Activated CD4-positive, alpha-beta T cell treated with anti-CD3 and anti-CD28 coated beads, Interleukin-10, Interleukin-2, amounts not matched to agents 100 ng/mL and 50 ng/mL, durations not matched to agents 16 hours and 8 hours (primary cell): Measurements from ENCODE around the gene CAVIN1.
"Not testable (repeated sequence)": the region's sequence is repeated elsewhere in the genome, so short reads cannot be mapped to it uniquely, and the experiment has no call there.

Experiments used
- DNase-seq: peaks from one replicate; pipeline ENCODE4 v3.0.0-alpha.2; 2020

Gene CAVIN1

DNA sequence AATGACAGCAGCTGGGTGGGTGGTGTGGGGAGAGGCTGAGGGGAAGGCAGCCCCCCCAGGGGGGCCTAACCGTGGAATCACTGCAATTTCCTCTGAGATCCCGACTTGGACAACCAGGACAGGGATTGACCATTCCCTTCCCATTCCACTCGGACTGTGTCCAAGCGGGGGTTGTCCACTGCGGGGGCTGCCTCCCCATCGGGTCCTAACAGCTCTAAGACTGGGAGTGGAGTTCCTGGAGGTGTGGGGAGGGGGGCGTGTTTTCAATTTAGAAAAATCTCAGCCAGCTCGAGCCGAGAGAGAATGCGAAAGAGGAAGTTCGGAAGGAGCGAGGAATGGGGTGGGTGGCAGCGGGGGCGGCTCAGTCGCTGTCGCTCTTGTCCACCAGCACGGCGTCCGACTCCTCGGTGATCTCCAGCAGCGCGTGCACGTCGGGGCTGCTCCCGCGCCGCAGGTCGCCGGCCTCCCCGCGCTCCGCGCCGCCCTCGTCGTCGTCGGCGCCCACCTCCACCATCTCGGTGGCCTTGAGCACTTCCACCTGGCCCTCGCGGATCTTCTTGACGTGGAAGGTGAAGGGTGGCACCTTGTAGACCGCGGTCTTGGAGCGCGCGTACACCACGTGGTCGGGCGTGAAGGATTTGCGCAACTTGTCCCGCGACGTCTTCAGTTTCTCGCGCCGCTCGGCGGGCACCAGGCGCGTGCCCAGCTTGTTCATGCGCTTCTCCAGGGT is 18.6 kb downstream of the CAVIN1 start:
- no peak for DNase-seq

DNA sequence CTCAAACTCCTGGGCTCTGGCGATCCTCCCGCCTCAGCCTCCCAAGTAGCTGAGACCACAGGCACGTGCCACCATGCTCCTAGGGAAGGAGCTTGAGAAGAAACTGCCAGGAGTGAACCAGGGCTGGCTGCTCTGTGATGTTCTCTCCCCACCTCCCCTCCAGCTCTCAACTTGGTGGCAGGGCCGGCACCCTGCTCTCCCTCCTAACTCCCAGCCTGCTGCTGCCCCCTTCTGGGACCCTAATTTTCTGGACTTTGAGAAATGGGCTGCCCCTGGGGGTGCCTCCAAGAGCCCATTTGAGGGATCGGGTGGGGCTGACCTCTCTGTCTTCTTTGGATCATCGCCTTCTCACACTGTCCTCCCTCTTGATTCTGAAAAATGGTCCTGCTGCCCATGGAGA is 19.9 kb downstream of the CAVIN1 start:
- DNase-seq: peak; percentile 48

DNA sequence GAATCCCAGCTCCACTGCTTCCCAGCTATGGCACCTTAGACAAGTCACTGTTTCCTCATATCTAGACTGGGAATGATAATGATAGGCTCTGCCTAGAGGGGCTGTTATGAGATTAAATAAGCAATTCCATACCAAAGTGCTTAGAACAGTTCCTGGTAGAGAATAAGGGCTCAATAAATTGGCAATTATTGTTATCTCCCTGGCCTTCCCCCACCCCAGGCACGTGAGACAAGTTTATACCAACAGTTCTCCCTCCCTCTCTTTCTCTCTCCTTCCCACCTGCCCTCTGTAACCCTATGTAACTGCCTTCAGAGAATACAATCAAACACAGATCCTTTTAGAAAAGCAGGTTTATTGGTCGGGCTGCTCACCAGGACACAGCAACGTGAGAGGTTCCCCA is 20.9 kb downstream of the CAVIN1 start:
- no peak for DNase-seq

DNA sequence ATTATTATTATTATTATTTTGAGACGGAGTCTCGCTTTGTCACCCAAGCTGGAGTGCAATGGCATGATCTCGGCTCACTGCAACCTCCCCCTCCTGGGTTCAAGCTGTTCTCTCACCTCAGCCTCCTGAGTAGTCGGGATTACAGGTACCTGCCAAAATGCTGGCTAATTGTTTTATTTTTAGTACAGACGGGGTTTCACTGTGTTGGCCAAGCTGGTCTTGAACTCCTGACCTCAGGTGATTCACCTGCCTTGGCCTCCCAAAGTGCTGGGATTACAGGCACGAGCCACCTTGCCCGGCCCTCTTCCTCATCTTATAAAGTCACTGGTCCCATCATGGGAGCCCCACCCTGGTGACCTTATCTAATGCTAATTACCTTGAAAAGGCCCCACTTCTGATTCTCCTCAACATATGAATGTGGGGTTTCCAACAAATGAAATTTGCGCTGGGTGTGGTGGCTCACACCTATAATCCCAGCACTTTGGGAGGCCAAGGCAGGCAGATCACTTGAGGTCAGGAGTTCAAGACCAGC is 22.1 kb downstream of the CAVIN1 start:
- not testable (repeated sequence) for DNase-seq

DNA sequence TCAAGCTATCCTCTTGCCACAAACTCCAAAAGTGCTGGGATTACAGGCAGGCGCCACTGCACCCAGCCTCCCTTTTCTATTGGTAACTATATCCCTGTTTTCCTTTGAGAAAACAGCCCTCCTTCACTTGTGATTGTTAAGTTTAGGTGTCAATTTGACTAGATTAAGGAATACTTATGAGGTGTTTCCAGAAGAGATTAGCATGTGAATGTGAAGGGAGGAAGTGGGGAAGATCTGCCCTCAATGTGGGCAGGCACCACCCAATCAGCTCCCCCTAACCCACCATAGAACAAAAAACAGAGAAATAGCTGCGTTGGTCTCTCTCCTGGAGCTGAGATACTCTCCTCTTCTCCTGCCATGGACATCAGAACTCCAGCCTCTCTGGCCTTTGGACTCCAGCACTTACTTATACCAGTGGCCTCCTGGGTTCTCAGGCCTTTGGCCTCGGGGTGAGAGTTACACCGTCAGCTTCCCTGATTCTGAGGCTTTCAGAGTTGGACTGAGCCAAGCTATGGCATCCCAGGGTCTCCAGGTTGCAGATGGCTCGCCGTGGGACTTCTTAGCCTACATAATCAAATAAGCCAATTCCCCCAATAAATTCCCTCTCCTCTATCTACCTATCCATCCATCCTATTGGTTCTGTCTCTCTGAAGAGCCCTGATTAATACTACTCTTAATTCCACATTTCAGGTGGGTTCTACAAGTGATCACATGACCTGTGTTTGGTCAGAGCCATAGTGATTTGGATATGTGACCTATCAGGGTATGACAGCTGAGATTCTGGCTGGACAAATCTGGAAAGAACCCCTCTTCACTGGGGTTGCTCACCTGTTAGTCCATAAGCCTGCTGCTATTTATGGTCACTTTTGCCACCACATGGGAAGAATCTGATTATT is 22.9 kb downstream of the CAVIN1 start:
- no peak for DNase-seq

DNA sequence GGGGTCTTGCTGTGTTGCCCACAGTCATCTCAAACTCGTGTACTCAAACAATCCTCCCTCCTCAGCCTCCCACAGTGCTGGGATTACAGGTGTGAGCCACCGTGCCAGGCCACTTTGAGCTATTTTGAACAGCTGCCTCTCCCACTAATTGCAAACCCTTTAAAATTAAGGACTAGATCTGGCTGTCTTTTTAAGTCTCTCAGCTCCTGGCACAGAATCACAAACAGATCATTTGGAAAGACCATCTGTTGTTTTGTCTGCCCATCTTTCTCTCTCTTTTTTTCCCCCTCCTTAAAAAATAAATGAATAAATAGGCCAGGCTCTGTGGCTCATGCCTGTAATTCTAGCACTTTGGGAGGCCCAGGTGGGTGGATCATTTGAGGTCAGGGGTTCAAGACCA is 23.9 kb downstream of the CAVIN1 start:
- no peak for DNase-seq

DNA sequence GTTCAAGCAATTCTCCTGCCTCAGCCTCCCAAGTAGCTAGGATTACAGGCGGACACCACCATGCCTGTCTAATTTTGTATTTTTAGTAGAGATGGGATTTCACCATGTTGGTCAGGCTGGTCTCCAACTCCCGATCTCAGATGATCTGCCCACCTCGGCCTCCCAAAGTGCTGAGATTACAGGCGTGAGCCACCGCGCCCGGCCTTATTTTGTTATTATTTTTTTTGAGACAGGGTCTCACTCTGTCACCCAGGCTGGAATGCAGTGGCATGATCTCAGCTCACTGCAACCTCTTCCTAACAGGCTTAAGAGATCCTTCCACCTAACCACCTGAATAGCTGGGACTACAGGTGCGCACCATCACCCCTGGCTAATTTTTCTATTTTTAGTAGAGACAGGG is 27.5 kb downstream of the CAVIN1 start:
- not testable (repeated sequence) for DNase-seq

DNA sequence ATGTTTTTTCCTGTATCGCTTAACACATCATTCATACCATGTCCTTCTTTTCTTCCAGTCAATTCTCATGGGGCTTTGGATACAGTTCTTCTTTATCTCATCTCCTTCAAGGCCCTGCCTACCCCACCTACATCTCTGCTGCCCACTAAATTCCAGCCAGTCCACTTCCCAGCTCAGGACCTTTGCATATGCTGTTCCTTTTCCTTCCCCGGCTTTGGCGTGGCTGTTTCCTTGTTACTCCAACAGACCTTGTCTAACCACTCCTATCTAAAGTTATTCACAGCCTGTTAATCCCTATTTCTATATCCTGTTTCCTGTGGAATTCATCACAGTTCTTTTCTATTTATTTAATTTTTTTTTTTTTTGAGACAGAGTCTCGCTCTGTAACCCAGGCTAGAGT is 28.2 kb downstream of the CAVIN1 start:
- no peak for DNase-seq

DNA sequence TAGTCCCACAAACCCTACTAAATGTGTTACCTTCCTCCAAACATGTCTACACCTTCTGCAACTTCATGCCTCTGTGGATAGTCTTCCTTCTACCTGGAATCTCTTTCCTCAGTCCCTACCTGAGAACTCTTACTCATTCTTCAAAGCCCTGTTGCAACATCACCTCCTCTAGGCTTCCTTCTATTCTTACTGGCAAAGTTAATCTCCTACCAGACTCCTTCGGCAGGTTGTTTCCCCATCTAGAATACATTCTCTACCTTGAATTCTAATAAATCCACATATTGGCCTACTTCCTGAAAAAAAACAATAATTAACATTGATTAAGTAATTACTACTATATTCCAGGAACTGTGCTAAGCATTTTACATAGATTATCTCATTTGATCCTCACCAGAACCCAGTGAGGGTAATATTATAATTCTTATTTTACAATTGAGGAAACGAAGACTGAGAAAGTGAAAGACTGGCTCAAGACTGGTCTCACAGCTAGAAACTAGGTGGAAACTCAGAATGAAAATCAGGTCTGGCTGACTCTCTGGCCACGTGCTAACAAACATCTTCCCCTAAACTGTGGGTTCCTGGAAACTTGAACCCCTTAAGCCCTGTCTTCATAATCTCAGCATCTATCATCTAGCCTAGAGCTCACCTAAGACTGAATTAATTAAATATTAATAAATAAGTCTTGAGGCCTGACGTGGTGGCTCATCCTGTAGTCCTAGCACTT is 30.2 kb downstream of the CAVIN1 start:
- peak; percentile 56 for DNase-seq

DNA sequence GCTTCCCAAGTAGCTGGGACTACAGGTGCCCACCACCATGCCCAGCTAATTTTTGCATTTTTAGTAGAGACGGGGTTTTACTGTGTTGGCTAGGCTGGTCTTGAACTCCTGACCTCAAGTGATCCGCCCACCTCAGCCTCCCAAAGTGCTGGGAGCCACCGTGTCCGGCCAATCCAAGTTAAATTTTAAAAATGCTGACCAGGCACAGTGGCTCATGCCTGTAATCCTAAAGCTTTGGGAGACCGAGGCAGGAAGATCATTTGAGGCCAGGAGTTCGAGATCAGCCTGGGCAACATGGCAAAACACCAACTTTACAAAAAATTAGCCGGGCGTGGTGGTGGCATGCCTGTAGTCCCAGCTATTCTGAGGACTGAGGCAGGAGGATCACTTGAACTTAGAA is 31.6 kb downstream of the CAVIN1 start:
- not testable (repeated sequence) for DNase-seq

DNA sequence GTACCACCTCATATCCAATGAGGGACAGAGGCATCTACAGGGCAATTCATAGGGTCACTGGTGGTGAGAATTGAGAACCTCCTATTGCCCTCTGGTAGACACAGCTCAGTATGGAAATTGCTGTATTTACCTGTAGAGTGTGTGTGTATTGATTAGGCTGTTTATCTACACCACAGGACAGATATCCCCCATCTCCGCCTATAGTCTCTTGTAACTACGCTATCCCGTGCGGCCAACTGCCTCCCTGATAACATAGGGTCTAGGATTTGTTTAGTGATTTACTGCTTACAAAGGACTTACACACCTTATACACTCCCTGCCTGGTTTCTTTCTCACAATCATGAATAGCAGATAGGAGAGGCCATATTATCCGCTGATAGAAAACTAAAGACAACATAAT is 33.2 kb downstream of the CAVIN1 start:
- DNase-seq: no peak

DNA sequence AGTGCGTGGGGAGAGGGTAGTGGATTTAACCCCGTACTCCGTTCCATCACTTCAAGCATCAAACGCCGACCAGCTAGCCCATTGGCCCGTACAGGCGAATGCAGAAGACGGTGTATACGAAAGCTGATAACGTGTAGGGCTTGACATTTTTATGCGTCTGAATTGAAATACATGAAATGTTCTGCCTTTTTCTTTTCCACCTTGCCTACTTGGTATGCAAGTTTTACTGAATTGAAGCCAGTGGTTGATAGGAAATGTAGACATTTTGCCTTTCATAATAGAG is 34.0 kb downstream of the CAVIN1 start:
- no peak for DNase-seq

DNA sequence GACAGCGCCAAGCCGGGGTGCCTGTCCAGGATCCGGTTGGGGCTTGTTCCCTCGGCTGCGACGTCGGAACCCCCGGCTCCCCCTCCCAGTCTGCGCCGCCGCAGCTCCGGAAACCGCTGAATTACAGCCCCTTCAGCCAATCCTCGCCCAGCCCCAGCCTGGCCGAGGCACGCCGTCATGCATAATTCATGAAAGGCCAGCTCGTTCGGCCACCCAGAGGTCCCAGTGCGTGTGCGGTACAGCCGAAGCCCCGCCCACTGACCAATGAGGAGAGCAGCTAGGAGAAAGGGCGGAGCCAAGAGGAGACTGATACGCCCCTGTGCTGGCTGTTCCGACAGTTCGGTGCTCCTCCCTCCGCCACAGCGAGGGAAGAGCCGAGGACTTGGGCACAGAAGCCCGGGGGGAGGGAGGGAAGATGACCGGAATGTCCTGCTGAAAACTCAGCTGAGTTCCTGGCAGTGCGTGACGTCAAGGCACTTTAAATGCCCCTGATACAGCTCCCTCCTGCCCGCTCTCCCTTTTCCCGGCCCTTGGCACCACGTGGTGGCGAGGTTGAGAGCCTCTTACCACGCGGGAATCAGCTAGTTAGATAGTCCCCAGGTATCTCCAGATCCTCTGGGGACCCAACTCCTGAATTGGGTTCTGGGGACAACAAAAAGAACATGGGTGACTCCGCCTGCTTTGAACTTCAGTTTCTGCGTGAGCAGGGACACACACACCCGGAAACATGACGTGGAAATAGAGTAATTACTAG is 34.5 kb downstream of the CAVIN1 start, which contains the start of gene STAT3:
Gene STAT3 (minus strand): TSS at position 62 of the 754 bp plus-strand sequence. CDS start 39,926 bp downstream, outside the sequence.
- DNase-seq: peak; percentile 100

DNA sequence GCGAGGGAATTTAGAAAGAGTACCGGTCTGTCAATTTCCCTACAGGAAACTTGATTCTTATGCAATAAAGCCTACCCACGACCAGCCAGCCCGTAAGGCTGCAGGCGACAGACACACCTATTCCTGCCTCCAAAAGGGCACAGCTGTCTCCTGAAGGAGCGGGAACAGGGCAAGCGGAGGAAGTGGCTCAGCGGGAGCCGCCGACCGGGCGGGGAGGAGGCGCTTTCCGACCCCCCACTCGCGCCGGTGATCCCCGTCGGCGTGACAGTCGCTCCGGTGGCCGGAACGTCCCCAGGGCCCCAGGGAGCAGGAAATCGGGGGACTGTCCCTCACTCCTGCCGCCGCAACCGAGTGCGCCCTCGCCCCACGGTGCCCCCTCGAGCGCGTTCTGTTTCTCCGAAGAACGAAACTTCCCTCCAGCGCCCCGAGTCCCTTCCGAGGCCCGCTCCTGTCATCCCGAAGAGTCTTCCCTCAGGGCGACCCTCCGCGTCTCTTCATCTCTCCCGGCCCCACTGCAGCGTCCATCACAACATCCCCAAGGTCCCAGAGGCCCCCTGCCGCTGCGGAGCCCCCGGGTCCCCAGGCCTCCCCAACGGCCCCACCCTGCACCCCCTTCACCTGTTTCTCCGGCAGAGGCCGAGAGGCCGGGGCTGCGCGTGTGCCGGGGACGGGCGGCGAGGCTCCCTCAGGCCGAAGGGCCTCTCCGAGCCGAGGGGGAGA is 35.2 kb downstream of the CAVIN1 start:
- DNase-seq: peak; percentile 35

DNA sequence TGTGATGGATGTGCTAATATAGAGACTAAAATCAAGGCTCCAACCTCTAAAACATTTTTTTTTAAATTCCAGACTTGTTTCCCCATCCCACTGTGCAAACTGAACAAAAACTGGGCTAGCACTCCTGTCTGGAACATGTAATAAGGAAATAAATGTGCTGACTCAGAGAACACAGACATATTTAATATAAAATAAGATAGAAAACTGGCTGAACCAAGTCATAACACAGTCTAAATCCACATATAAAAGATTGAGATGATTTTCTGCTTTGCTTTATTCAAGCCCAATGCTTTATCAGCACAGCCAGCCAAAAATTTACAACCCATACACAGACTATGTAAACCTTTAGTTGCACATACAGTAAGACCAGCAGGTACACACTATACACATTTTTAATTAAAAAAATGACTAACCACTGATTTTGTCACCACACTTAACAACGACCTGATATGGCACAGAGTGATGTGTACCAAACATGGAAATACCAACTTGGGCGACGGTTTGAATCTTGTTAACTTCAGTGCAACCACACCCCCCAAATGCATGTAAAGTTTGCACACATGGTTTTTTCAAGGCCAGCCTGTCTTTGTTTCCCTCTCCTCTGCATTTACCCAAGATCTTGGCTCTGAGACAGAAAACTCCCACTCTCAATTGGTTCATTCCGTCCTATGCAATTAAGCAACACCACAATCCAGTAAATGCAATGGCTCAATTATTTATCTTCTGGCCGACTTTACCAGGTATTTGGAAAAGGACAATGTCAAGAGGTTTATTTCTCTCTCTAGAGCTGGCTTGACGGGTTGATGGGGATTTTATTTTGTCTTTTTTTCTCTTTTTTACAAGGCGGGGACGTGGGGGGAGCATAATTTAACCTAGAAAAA is 36.0 kb downstream of the CAVIN1 start:
- DNase-seq: peak; percentile 30

DNA sequence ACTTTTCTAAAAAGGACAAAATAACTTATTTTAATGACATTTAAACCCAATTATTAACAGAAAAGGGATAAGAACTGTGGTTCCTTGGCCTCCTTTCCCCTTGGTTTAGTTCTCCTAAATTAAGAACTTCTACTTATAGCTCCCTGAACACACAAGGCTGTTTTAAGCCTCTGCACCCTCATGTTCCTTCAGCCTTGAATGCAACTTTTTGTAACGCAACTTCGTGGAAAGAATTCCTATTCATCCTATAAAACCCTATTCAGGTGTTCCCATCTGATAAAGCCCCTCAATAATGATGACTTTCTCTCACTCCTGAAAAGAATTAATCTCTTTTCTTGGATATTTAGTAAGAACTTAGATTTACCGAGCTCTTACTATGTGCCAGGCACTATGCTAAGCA is 41.2 kb downstream of the CAVIN1 start:
- no peak for DNase-seq

DNA sequence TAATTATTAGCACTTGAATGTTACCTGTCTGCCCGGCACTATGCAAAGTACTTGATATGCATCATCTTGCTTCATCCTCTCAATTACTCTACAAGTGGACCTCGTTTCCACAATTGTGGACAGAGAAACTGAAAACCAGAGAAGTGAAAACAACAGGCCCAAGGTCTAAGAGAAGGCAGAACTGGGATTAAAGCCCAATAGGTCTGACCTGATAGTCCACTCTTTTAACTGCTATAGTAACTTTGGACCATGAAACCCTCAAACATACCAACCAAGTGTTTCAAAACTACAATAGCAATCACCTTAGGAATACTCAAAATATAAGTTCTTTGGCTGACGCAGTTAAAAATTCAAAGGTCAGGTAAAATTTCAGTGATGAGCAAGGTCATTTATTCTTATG is 42.1 kb downstream of the CAVIN1 start:
- no peak for DNase-seq

DNA sequence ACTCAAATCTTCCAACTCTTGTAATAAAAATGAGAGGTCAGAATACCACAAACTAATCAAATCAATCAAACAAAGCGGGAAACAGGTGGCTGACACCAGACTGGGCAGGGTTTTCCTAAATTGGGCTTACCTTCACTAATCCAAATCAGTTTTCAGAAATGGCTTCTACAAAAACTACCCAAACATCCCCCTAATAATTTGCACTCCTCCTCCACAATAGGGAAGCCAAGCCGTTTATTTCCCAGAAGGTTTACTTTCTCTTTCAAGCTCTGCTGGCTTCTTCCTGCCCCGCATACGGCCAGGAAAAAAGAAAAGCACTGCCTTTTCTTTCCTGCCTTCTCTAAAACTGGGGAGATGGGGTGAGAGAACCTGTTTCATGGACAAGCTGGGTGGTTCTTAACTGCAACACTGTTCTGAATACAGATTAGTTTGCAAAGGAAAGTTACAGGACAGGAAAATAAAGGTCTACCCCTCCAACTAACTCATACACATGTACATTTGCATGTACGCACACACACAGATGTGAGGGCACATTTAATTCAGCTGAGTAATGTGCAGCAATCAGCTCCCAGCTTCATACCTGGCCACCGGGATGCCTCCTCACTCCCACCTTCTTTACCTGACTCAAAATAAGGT is 44.0 kb downstream of the CAVIN1 start:
- peak; percentile 69 for DNase-seq

DNA sequence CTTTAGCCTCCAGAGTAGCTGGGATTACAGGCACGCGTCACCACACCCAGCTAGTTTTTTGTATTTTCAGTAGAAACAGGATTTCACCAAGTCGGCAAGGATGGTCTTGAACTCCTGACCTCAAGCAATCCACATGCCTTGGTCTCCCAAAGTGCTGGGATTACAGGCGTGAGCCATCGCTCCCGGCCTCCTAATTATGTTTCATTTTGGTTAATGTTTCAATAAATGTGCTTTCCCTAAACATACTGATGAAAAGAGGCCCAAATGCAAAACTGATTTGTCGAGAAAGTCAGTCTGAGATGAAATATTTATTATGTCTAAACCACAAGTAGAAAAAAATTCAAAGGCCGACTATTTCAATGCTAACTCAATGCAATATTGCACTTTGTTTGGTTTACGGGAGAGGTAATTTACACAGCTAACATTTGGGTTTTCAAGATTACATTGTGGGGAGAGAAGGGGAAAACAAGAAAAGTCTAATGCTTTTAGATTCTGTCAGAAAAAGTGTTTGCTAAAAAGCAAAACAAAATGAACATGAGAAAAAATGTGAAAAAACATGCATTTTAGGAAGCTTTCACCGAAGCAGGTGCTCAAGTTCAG is 44.6 kb downstream of the CAVIN1 start:
- DNase-seq: no peak

DNA sequence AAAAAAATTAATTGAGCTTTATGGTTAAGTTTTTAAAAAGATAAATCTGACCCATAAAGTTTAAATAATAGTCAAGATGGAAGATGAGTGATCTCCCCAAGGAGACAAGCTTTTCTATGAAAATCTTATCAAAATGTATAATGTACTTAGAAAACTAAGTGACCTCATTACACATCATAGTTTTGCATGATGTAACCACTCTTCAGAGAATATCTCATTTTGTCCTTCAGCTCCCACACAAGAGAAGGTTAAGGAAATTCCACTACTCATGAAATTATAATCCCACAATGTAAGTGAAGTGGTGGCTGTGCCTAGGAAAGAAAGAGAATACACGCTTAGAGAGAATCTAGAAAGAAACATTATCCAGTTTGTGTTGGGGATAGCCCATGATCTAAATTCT is 49.2 kb downstream of the CAVIN1 start:
- no peak for DNase-seq
